ENCODE results near the gene UBC.
A peak's percentile ranks its signal among the peaks of the same experiment; 100 is the strongest.

The UBC gene

GRCh38 chr12:124941170-124941527 lies 26.7 kb upstream of the UBC start:
- Histone ChIP-seq H3K9me3 (ENCODE audit: control extremely low read depth in 1 of 5, control insufficient read depth in 4 of 5, insufficient read depth in 2 of 5, low read depth in 1 of 5, low read length in 4 of 5) (no peaks in the 10 kb centered on the region), H3K36me3 (ENCODE audit: control insufficient read depth in 4 of 4, insufficient read depth in 4 of 4, low read length in 3 of 4) (peaks cover 0 to 14% (median 5%) of the 10 kb centered on the region in 4 experiments), H3K27ac (ENCODE audit: insufficient read depth in 1 of 2, low read depth in 1 of 2, low read length in 2 of 2, poor library complexity in 1 of 2, severe bottlenecking in 2 of 2) (peak overlapping the region in 1 of 2 experiments; percentile 89), H3K4me3 (ENCODE audit: control insufficient read depth in 1 of 7, extremely low read depth in 1 of 7, insufficient read depth in 4 of 7, low read depth in 2 of 7, low read length in 6 of 7) (peak overlapping the region in 6 of 7 experiments; percentile 77 to 95 (median 92)), H3K27me3 (replicated peaks in 2 of 5; ENCODE audit: control insufficient read depth in 4 of 5, insufficient read depth in 5 of 5, low read length in 4 of 5) (no peaks in the 10 kb centered on the region), H3K4me1 (ENCODE audit: control extremely low read depth in 1 of 4, control insufficient read depth in 4 of 4, insufficient read depth in 4 of 4, low read length in 3 of 4) (peaks cover 16 to 40% (median 29%) of the 10 kb centered on the region in 4 experiments)
- no peak for DNase-seq
- 95% methylated on average over 6 of the region's 7 CpGs for WGBS (ENCODE audit: insufficient coverage)
- ChIA-PET POLR2A (interaction anchor here (0.8 to 4.2 kb wide), 6 partner anchors 13 to 34 kb away, joined by 3 to 36 read pairs (median 10); partner anchors contain the start of gene UBC), CTCF (interaction anchor here (1.4 to 9.8 kb wide), 8 partner anchors 9 to 40 kb away, joined by 5 to 128 read pairs (median 18); partner anchors contain the start of gene UBC)

DNA sequence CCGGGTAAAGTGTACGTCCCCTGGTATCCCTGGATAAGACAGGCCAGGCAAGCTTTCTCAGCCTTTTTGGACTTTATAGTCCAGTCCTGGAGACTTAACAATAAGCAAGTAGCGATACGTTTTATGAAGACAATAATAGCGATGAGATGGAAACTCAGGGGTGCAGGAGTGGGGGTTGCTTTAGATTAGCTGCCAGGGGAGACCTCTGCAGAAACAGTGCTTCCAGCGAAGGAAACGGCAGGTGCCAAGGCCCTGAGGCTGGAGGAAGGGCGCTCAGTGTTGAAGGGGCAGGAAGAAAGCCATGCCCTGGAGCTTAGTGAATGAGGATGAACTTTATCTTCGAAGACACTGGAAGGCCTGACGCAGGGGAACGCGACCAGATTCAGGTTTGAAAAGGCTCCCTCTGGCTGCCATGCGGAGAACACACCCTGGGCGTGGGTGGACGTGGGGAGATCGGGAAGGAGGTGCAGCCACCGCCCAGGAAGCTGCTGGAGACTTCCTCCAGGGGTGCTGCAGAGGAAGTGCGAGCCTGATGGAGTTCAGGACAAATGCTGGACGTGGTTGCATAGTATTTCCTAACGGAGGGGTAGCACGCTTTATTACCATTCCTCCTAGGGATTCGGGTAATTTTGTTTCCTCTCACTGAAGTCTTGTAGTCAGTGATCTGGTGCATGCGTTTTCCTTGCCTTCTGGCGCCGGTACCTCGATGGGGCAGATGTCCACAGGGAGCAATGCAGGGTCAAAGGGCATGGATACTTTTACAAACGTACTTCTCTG lies 26.1 kb upstream of the UBC start:
- no peaks in the 10 kb centered on the region for H3K9me3 ChIP-seq (ENCODE audit: control extremely low read depth in 1 of 5, control insufficient read depth in 4 of 5, insufficient read depth in 2 of 5, low read depth in 1 of 5, low read length in 4 of 5)
- peak; percentile 83 to 86 (median 85) for DNase-seq
- ChIA-PET POLR2A (interaction anchor here (0.5 to 4.2 kb wide), 7 partner anchors 13 to 99 kb away, joined by 3 to 36 read pairs (median 9); partner anchors contain the start of gene UBC), CTCF (interaction anchor here (0.7 to 9.8 kb wide), 15 partner anchors 9 to 462 kb away, joined by 3 to 128 read pairs (median 5); partner anchors contain the start of gene UBC)
- H3K27ac ChIP-seq (ENCODE audit: insufficient read depth in 1 of 2, low read depth in 1 of 2, low read length in 2 of 2, poor library complexity in 1 of 2, severe bottlenecking in 2 of 2), result peak overlapping the region in 1 of 2 experiments; percentile 89
- peaks cover 16 to 40% (median 29%) of the 10 kb centered on the region in 4 experiments for H3K4me1 ChIP-seq (ENCODE audit: control extremely low read depth in 1 of 4, control insufficient read depth in 4 of 4, insufficient read depth in 4 of 4, low read length in 3 of 4)
- H3K4me3 ChIP-seq (ENCODE audit: control insufficient read depth in 1 of 7, extremely low read depth in 1 of 7, insufficient read depth in 4 of 7, low read depth in 2 of 7, low read length in 6 of 7), result peak overlapping the region in 6 of 7 experiments; percentile 77 to 95 (median 92)
- H3K27me3 ChIP-seq (replicated peaks in 2 of 5; ENCODE audit: control insufficient read depth in 4 of 5, insufficient read depth in 5 of 5, low read length in 4 of 5), result no peaks in the 10 kb centered on the region
- WGBS (ENCODE audit: insufficient coverage), result 7% methylated on average over 26 of the region's 27 CpGs
- peaks cover 0 to 11% (median 4%) of the 10 kb centered on the region in 4 experiments for H3K36me3 ChIP-seq (ENCODE audit: control insufficient read depth in 4 of 4, insufficient read depth in 4 of 4, low read length in 3 of 4)

GRCh38 chr12:124940143-124940392 lies 25.6 kb upstream of the UBC start:
- H3K9me3 ChIP-seq (ENCODE audit: control extremely low read depth in 1 of 5, control insufficient read depth in 4 of 5, insufficient read depth in 2 of 5, low read depth in 1 of 5, low read length in 4 of 5), result no peaks in the 10 kb centered on the region
- H3K27ac ChIP-seq (ENCODE audit: insufficient read depth in 1 of 2, low read depth in 1 of 2, low read length in 2 of 2, poor library complexity in 1 of 2, severe bottlenecking in 2 of 2), result peak overlapping the region in 1 of 2 experiments; percentile 89
- 2% methylated on average over 8 of the region's 8 CpGs for WGBS (ENCODE audit: insufficient coverage)
- H3K36me3 ChIP-seq (ENCODE audit: control insufficient read depth in 4 of 4, insufficient read depth in 4 of 4, low read length in 3 of 4), result peaks cover 0 to 8% (median 2%) of the 10 kb centered on the region in 4 experiments
- CTCF ChIA-PET, result interaction anchor here (0.7 to 9.8 kb wide), 16 partner anchors 8 to 463 kb away, joined by 3 to 128 read pairs (median 5); partner anchors contain the start of gene UBC
- POLR2A ChIA-PET, result interaction anchor here (0.5 to 4.2 kb wide), 6 partner anchors 12 to 99 kb away, joined by 3 to 36 read pairs (median 10); partner anchors contain the start of gene UBC
- no peaks in the 10 kb centered on the region for H3K27me3 ChIP-seq (replicated peaks in 2 of 5; ENCODE audit: control insufficient read depth in 4 of 5, insufficient read depth in 5 of 5, low read length in 4 of 5)
- DNase-seq, result no peak
- peak overlapping the region; percentile 60 to 95 (median 91) for H3K4me3 ChIP-seq (ENCODE audit: control insufficient read depth in 1 of 7, extremely low read depth in 1 of 7, insufficient read depth in 4 of 7, low read depth in 2 of 7, low read length in 6 of 7)
- peaks cover 16 to 40% (median 29%) of the 10 kb centered on the region in 4 experiments for H3K4me1 ChIP-seq (ENCODE audit: control extremely low read depth in 1 of 4, control insufficient read depth in 4 of 4, insufficient read depth in 4 of 4, low read length in 3 of 4)

DNA sequence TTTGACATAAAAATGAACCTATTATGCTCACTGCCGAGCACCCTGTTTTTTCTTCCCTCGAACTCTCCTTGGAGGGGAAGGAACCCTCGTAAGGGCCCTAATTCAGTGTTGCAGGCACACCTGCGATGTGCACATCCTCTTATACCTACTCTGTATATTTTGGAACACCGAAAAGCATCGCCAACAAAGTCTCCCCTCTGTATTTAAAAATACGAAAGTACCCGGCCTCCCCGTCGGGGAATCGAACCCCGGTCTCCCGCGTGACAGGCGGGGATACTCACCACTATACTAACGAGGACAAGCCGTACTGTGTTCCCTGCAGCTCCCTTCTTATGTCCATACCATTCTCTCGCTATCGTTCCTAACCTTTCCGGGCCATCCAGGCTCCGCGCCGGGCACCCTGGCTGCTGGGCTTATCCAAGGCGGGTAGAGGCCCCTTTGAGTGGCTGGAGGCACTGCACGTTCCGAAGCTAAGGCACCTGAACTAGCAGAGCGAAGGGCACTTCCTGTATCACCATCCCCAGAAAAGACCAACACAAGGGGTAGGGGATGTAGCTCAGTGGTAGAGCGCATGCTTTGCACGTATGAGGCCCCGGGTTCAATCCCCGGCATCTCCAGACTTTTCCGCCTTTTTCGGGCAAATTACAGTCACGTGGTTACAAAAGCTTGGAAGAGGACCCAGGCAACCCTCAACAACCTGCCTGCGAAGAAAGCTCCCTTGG lies 25.1 kb upstream of the UBC start:
- Histone ChIP-seq H3K27ac (ENCODE audit: insufficient read depth in 1 of 2, low read depth in 1 of 2, low read length in 2 of 2, poor library complexity in 1 of 2, severe bottlenecking in 2 of 2) (peak overlapping the region; percentile 65 to 89), H3K27me3 (replicated peaks in 2 of 5; ENCODE audit: control insufficient read depth in 4 of 5, insufficient read depth in 5 of 5, low read length in 4 of 5) (no peaks in the 10 kb centered on the region), H3K36me3 (ENCODE audit: control insufficient read depth in 4 of 4, insufficient read depth in 4 of 4, low read length in 3 of 4) (peaks cover 0 to 8% (median 2%) of the 10 kb centered on the region in 4 experiments), H3K4me3 (ENCODE audit: control insufficient read depth in 1 of 7, extremely low read depth in 1 of 7, insufficient read depth in 4 of 7, low read depth in 2 of 7, low read length in 6 of 7) (peak overlapping the region; percentile 60 to 95 (median 91)), H3K4me1 (ENCODE audit: control extremely low read depth in 1 of 4, control insufficient read depth in 4 of 4, insufficient read depth in 4 of 4, low read length in 3 of 4) (peaks cover 16 to 40% (median 29%) of the 10 kb centered on the region in 4 experiments), H3K9me3 (ENCODE audit: control extremely low read depth in 1 of 5, control insufficient read depth in 4 of 5, insufficient read depth in 2 of 5, low read depth in 1 of 5, low read length in 4 of 5) (no peaks in the 10 kb centered on the region)
- DNase-seq, result peak; percentile 89 to 94 (median 94)
- ChIA-PET CTCF (interaction anchor here (0.7 to 9.8 kb wide), 15 partner anchors 8 to 463 kb away, joined by 3 to 128 read pairs (median 5); partner anchors contain the start of gene UBC), POLR2A (interaction anchor here (2.0 to 4.2 kb wide), 4 partner anchors 12 to 29 kb away, joined by 9 to 36 read pairs (median 18); partner anchors contain the start of gene UBC)
- WGBS (ENCODE audit: insufficient coverage), result 0% methylated on average over 34 of the region's 35 CpGs

- ChIA-PET CTCF (interaction anchor here (1.6 to 9.8 kb wide), 7 partner anchors 7 to 31 kb away, joined by 5 to 128 read pairs (median 21); partner anchors contain the start of gene UBC), POLR2A (interaction anchor here (2.0 to 4.2 kb wide), 4 partner anchors 11 to 29 kb away, joined by 9 to 36 read pairs (median 18); partner anchors contain the start of gene UBC)
- DNase-seq, result peak in 2 of 3 donors; percentile 79 to 86
- no peaks in the 10 kb centered on the region for H3K27me3 ChIP-seq (replicated peaks in 2 of 5; ENCODE audit: control insufficient read depth in 4 of 5, insufficient read depth in 5 of 5, low read length in 4 of 5)
- H3K9me3 ChIP-seq (ENCODE audit: control extremely low read depth in 1 of 5, control insufficient read depth in 4 of 5, insufficient read depth in 2 of 5, low read depth in 1 of 5, low read length in 4 of 5), result no peaks in the 10 kb centered on the region
- H3K27ac ChIP-seq (ENCODE audit: insufficient read depth in 1 of 2, low read depth in 1 of 2, low read length in 2 of 2, poor library complexity in 1 of 2, severe bottlenecking in 2 of 2), result peak overlapping the region; percentile 4 to 89
- H3K4me3 ChIP-seq (ENCODE audit: control insufficient read depth in 1 of 7, extremely low read depth in 1 of 7, insufficient read depth in 4 of 7, low read depth in 2 of 7, low read length in 6 of 7), result peak overlapping the region; percentile 44 to 95 (median 91)
- WGBS (ENCODE audit: insufficient coverage), result 0% methylated on average over 1 of the region's 14 CpGs
- H3K36me3 ChIP-seq (ENCODE audit: control insufficient read depth in 4 of 4, insufficient read depth in 4 of 4, low read length in 3 of 4), result peaks cover 0 to 4% (median 2%) of the 10 kb centered on the region in 4 experiments
- H3K4me1 ChIP-seq (ENCODE audit: control extremely low read depth in 1 of 4, control insufficient read depth in 4 of 4, insufficient read depth in 4 of 4, low read length in 3 of 4), result peaks cover 16 to 40% (median 29%) of the 10 kb centered on the region in 4 experiments
These were observed 24.6 kb upstream of the UBC start for GRCh38 chr12:124939079-124939420.

- DNase-seq, result peak in 1 of 3 donors; percentile 27
- 0% methylated on average over 4 of the region's 6 CpGs for WGBS (ENCODE audit: insufficient coverage)
- peaks cover 0 to 4% (median 2%) of the 10 kb centered on the region in 4 experiments for H3K36me3 ChIP-seq (ENCODE audit: control insufficient read depth in 4 of 4, insufficient read depth in 4 of 4, low read length in 3 of 4)
- peak overlapping the region in 6 of 7 experiments; percentile 77 to 95 (median 92) for H3K4me3 ChIP-seq (ENCODE audit: control insufficient read depth in 1 of 7, extremely low read depth in 1 of 7, insufficient read depth in 4 of 7, low read depth in 2 of 7, low read length in 6 of 7)
- ChIA-PET POLR2A (interaction anchor here (1.2 to 4.2 kb wide), 3 partner anchors 11 to 28 kb away, joined by 4 to 36 read pairs (median 23); partner anchors contain the start of gene UBC), CTCF (interaction anchor here (1.0 to 9.8 kb wide), 7 partner anchors 11 to 135 kb away, joined by 3 to 128 read pairs (median 13); partner anchors contain the start of gene UBC)
- peak overlapping the region in 1 of 2 experiments; percentile 89 for H3K27ac ChIP-seq (ENCODE audit: insufficient read depth in 1 of 2, low read depth in 1 of 2, low read length in 2 of 2, poor library complexity in 1 of 2, severe bottlenecking in 2 of 2)
- H3K4me1 ChIP-seq (ENCODE audit: control extremely low read depth in 1 of 4, control insufficient read depth in 4 of 4, insufficient read depth in 4 of 4, low read length in 3 of 4), result peaks cover 16 to 40% (median 29%) of the 10 kb centered on the region in 4 experiments
- H3K27me3 ChIP-seq (replicated peaks in 2 of 5; ENCODE audit: control insufficient read depth in 4 of 5, insufficient read depth in 5 of 5, low read length in 4 of 5), result no peaks in the 10 kb centered on the region
- H3K9me3 ChIP-seq (ENCODE audit: control extremely low read depth in 1 of 5, control insufficient read depth in 4 of 5, insufficient read depth in 2 of 5, low read depth in 1 of 5, low read length in 4 of 5), result no peaks in the 10 kb centered on the region
These were observed 24.1 kb upstream of the UBC start for GRCh38 chr12:124938587-124938986.

Data from common myeloid progenitor, CD34-positive (primary cell).